Body of pancreas (tissue), 4 donors: Measurements from ENCODE around the gene LRRC27.

Source experiments
- CTCF ChIP-seq, 7 experiments: fragments of 450-650 bp in 4 of 7; fragments of 200-600 bp in 3 of 7; sonication (generic) in 3 of 7; IDR thresholded peaks; one replicate each; pipeline ENCODE4 v1.5.1; 2016 to 2019; ENCODE audit warnings: antibody characterized with exemption in 7 of 7
- POLR2A ChIP-seq, 3 donors: fragments of 450-650 bp; IDR thresholded peaks; one replicate each; pipeline ENCODE4 v1.6.1; 2016; ENCODE audit warnings: antibody characterized with exemption in 3 of 3, mild to moderate bottlenecking in 2 of 3

- TF ChIP-seq CTCF (IDR thresholded peaks at IDR 0.05): no peak
- TF ChIP-seq POLR2A (IDR thresholded peaks at IDR 0.05): no peak
Measured at GRCh38 chr10:132417257-132417910, 85.4 kb downstream of the LRRC27 start.
